ENCODE results near the gene MYEOV. TPM values are rescaled to one million over a fixed set of nuclear protein-coding genes. Genes with fewer than 3 reads are reported as not detected.

Gene MYEOV
- total and polyA plus RNA-seq, 2 donors (not counting 1 experiment from before 2014, with no cell fraction given), result 0.72 TPM; not detected in 1

- H3K4me1 Mint-ChIP-seq, result peaks cover 18% of the 10 kb centered on the region
- H4K20me1 ChIP-seq (ENCODE audit: control insufficient read depth, insufficient read depth, low read length, poor library complexity, severe bottlenecking), result no peaks in the 10 kb centered on the region
- intact Hi-C loops (cut with micrococcal nuclease), result no loop called here
- H3K4me3 Mint-ChIP-seq, result no peak overlapping the region
- ChIA-PET CTCF (no interaction called here), POLR2A (no interaction called here)
- ATAC-seq (ENCODE audit: low read depth), result no peak
- no peak overlapping the region for H2AFZ ChIP-seq (ENCODE audit: insufficient read depth, low read depth, low read length, poor library complexity, severe bottlenecking)
- no peak overlapping the region for H3K27ac ChIP-seq (ENCODE audit: low read length in 2 of 2)
- peaks cover 2% of the 10 kb centered on the region for H3K9me3 Mint-ChIP-seq (ENCODE audit: insufficient read depth)
- H3K4me2 ChIP-seq (replicated peaks; ENCODE audit: low read depth, low read length, poor library complexity, severe bottlenecking), result no peak overlapping the region
- H3K4me1 ChIP-seq (ENCODE audit: control insufficient read depth in 2 of 2, insufficient read depth in 2 of 2, low read length in 2 of 2), result peaks cover 12 to 14% of the 10 kb centered on the region in 2 donors
- peaks cover 0 to 3% (median 0%) of the 10 kb centered on the region in 4 experiments for H3K27me3 ChIP-seq (replicated peaks in 1 of 4; ENCODE audit: control extremely low read depth in 1 of 4, control insufficient read depth in 3 of 4, insufficient read depth in 4 of 4, low read length in 3 of 4)
- H3K27me3 Mint-ChIP-seq, result no peaks in the 10 kb centered on the region
- TF ChIP-seq, protein P1, sequence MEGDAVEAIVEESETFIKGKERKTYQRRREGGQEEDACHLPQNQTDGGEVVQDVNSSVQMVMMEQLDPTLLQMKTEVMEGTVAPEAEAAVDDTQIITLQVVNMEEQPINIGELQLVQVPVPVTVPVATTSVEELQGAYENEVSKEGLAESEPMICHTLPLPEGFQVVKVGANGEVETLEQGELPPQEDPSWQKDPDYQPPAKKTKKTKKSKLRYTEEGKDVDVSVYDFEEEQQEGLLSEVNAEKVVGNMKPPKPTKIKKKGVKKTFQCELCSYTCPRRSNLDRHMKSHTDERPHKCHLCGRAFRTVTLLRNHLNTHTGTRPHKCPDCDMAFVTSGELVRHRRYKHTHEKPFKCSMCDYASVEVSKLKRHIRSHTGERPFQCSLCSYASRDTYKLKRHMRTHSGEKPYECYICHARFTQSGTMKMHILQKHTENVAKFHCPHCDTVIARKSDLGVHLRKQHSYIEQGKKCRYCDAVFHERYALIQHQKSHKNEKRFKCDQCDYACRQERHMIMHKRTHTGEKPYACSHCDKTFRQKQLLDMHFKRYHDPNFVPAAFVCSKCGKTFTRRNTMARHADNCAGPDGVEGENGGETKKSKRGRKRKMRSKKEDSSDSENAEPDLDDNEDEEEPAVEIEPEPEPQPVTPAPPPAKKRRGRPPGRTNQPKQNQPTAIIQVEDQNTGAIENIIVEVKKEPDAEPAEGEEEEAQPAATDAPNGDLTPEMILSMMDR (IDR thresholded peaks at IDR 0.05), result no peak
- no peak for TF ChIP-seq EZH2 (IDR thresholded peaks at IDR 0.05; ENCODE audit: borderline replicate concordance, insufficient read depth, low read depth, low read length, poor library complexity, severe bottlenecking)
- H3K27ac Mint-ChIP-seq, result no peak overlapping the region
- DNase-seq, result no peak
- WGBS (ENCODE audit: insufficient coverage), result 94% methylated on average over 3 of the region's 5 CpGs
- no peaks in the 10 kb centered on the region for H3K79me2 ChIP-seq (ENCODE audit: control insufficient read depth, insufficient read depth, low read length)
- no peaks in the 10 kb centered on the region for H3K36me3 ChIP-seq (replicated peaks in 1 of 2; ENCODE audit: control extremely low read depth in 1 of 2, control insufficient read depth in 1 of 2, extremely low read depth in 1 of 2, insufficient read depth in 2 of 2, low read length in 1 of 2)
- H3K9me3 ChIP-seq (ENCODE audit: control extremely low read depth in 1 of 3, control insufficient read depth in 2 of 3, insufficient read depth in 1 of 3, low read length in 2 of 3), result peaks cover 0 to 21% (median 0%) of the 10 kb centered on the region in 3 donors
- no peak overlapping the region for H3K9ac ChIP-seq (ENCODE audit: low read length)
- H3K4me3 ChIP-seq (ENCODE audit: control extremely low read depth in 1 of 5, extremely low read depth in 1 of 5, insufficient read depth in 1 of 5, low read depth in 2 of 5, low read length in 4 of 5), result no peak overlapping the region
Observed at GRCh38 chr11:69339983-69340565, 46.1 kb downstream of the MYEOV start.

DNA sequence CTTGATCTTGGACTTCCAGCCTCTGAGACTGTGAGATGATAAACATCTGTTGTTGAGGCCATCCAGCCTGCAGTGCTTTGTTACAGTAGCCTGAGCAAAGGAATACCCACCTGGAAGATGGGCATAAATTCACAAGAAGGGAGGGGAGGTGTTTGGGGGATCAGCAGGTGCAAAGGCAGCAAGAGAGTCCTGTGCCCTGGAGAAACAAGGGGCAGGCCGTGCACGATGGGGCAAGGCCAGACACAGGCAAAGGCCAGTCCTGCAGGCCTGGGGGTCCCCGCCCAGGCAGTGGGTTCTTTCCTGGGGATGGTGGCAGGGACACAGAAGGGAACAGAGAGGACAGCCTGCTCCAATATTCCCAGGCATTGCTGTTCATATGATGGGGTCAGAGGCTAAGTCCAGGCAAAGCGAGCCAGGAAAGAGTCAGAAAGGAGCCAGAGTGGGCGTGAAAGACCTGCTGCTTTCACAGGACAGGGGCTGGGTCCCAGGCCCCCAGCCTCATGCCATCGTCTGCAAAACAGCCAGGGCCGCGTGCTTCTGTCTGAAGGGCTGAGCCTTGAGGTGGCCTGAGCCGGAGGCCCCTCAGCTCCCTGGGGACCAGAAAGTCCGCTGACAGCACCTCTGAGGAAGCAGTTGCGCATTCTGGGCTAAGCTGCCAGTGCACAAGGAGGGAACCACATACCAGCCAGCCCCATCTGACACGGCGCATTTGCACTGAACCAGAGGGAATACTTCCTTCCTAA lies 48.8 kb downstream of the MYEOV start:
- no peak overlapping the region for H3K9ac ChIP-seq (ENCODE audit: low read length)
- peaks cover 2 to 3% of the 10 kb centered on the region in 2 donors for H3K4me1 ChIP-seq (ENCODE audit: control insufficient read depth in 2 of 2, insufficient read depth in 2 of 2, low read length in 2 of 2)
- Mint-ChIP-seq H3K9me3 (ENCODE audit: insufficient read depth) (peaks cover 2% of the 10 kb centered on the region), H3K27ac (no peak overlapping the region), H3K4me3 (no peak overlapping the region), H3K27me3 (no peaks in the 10 kb centered on the region), H3K4me1 (peaks cover 7% of the 10 kb centered on the region)
- ChIA-PET POLR2A (no interaction called here), CTCF (no interaction called here)
- H3K9me3 ChIP-seq (ENCODE audit: control extremely low read depth in 1 of 3, control insufficient read depth in 2 of 3, insufficient read depth in 1 of 3, low read length in 2 of 3), result peaks cover 0 to 21% (median 0%) of the 10 kb centered on the region in 3 donors
- WGBS (ENCODE audit: insufficient coverage), result 77% methylated on average over 11 of the region's 13 CpGs
- no peak for ATAC-seq (ENCODE audit: low read depth)
- no peak overlapping the region for H3K27ac ChIP-seq (ENCODE audit: low read length in 2 of 2)
- intact Hi-C loops (cut with micrococcal nuclease), result no loop called here
- no peaks in the 10 kb centered on the region for H4K20me1 ChIP-seq (ENCODE audit: control insufficient read depth, insufficient read depth, low read length, poor library complexity, severe bottlenecking)
- no peaks in the 10 kb centered on the region for H3K79me2 ChIP-seq (ENCODE audit: control insufficient read depth, insufficient read depth, low read length)
- no peak overlapping the region for H3K4me2 ChIP-seq (replicated peaks; ENCODE audit: low read depth, low read length, poor library complexity, severe bottlenecking)
- no peak for TF ChIP-seq EZH2 (IDR thresholded peaks at IDR 0.05; ENCODE audit: borderline replicate concordance, insufficient read depth, low read depth, low read length, poor library complexity, severe bottlenecking)
- TF ChIP-seq, protein P1 (IDR thresholded peaks at IDR 0.05), result no peak
- no peak overlapping the region for H2AFZ ChIP-seq (ENCODE audit: insufficient read depth, low read depth, low read length, poor library complexity, severe bottlenecking)
- no peak for DNase-seq
- H3K4me3 ChIP-seq (ENCODE audit: control extremely low read depth in 1 of 5, extremely low read depth in 1 of 5, insufficient read depth in 1 of 5, low read depth in 2 of 5, low read length in 4 of 5), result no peak overlapping the region
- H3K36me3 ChIP-seq (replicated peaks in 1 of 2; ENCODE audit: control extremely low read depth in 1 of 2, control insufficient read depth in 1 of 2, extremely low read depth in 1 of 2, insufficient read depth in 2 of 2, low read length in 1 of 2), result no peaks in the 10 kb centered on the region
- peaks cover 0 to 3% (median 0%) of the 10 kb centered on the region in 4 experiments for H3K27me3 ChIP-seq (replicated peaks in 1 of 4; ENCODE audit: control extremely low read depth in 1 of 4, control insufficient read depth in 3 of 4, insufficient read depth in 4 of 4, low read length in 3 of 4)
